GM19372 (cell line): Measurements from ENCODE around the gene PDGFRB.
A peak's percentile ranks its signal among the peaks of the same experiment; 100 is the strongest.

Experiments used
- ATAC-seq: cut with Tn5 transposase; IDR thresholded peaks from one replicate; pipeline ENCODE4 v1.9.1; 2021; ENCODE audit warnings: mild to moderate bottlenecking, low read depth, moderate library complexity; ENCODE audit not compliant: unreplicated experiment

The PDGFRB gene

DNA sequence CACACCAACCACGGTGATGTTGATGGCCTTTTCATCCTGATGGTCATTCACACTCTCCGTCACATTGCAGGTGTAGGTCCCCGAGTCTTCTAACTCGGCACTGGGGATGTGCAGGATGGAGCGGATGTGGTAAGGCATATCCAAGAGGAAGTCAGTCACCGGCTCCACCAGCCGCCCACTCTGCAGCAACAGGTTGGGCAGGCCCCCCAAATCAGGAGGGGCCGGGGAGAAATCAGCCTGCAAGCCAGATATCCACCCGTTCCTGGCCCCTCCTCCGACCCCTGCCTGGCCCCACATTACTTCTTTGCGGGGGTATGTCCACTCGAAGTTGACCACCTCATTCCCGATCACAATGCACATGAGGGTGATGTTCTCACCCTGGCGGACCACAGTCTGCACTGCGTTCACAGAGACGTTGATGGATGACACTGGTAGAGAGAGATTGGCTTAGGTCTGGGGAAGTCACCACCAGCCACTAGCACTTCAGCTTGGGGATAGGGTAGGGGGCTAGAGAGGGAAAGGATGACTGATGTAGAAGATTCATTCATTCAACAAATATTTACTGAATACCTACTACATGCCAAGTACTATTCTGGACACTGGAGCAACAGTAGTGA, 22.0 kb downstream of the PDGFRB start:
- ATAC-seq = no peak

DNA sequence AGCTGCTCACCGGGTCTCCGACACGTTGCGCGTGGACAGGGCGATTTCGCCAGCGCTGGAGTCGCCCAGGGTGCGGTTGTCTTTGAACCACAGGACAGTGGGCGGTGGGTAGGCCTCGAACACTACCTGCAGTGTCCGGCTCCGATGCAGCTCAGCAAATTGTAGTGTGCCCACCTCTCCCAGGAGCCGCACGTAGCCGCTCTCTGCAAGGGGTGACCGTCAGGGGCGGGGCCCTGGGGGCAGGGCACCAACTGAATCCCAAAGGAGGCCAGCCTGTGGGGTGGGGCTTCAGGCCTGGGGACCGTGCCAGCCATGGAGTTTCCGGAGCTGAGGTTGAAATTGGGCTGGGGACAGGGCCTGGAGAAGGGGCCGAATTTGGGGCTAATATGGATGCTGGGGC, 22.9 kb downstream of the PDGFRB start:
- ATAC-seq = no peak

DNA sequence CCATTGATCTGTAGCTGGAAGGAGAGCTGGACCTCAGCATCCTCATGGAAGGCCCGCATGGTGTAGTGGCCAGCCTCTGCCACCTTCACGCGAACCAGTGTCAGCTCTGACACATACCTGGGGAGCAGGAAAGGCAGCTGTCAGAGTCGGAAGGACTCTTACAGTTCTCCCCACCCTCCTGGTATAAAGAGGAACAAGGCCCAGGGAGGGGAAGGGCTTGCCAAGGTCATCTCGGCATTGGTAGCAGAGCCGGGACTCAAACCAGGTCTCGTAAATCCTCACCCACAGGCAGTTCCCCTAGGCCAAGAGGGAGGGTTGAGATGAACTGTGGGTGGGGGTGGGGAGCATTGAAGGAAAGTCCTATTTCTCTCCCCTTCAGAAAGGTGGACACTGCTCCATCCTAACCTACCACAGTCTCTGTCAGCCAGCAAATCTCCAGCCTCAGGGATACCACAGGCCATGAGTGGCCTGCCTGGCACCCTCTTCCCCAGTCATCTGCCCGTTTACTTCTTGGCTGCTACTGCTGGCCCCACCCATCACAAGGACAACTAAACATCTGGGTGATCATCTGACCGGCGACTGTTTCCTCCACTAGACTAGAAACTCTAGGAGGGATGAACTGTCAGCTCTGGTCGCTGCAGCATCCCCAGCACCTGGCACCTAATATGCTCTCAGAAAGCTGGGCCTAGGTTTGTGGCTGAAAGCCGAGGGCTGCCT, 23.5 kb downstream of the PDGFRB start:
- ATAC-seq = no peak

DNA sequence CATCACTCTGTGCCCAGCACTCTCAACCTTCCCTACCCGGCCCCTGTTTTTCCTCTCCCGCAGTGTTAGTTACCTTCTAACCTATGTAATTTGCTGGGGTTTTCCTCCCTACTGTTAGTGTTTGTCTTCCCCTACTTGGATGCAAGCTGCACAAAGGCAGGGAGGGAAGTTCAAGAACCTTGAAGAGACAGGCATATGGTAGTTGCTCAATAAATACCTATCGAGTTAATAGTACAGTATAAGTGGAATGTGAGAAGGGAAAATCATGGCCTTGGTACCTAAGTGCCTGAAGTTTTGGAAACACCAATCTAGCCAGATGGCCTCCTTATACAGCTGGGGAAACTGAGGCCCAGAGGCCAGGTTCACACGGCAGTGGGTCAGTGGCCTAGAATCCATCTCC, 24.2 kb downstream of the PDGFRB start:
- ATAC-seq = no peak

DNA sequence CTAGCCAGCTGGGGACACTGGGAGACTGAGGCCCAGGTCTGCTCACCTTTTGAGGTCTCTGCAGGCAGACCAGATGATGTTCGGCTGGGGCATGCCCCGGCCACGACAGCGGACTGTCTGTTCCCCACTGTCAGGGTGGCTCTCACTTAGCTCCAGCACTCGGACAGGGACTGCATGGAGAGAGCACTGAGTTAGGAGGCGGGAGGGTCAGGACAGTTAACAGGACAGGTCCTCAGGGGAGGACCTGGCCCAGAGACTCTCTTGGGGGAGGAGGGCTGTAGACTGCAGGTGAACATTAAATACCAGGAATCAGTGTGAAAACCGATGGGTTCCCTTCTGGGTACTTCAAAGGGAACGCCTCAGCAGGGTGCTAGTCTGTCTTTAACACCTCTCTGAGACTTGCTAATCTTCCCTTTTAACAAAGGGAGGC, 25.1 kb downstream of the PDGFRB start:
- ATAC-seq = no peak

DNA sequence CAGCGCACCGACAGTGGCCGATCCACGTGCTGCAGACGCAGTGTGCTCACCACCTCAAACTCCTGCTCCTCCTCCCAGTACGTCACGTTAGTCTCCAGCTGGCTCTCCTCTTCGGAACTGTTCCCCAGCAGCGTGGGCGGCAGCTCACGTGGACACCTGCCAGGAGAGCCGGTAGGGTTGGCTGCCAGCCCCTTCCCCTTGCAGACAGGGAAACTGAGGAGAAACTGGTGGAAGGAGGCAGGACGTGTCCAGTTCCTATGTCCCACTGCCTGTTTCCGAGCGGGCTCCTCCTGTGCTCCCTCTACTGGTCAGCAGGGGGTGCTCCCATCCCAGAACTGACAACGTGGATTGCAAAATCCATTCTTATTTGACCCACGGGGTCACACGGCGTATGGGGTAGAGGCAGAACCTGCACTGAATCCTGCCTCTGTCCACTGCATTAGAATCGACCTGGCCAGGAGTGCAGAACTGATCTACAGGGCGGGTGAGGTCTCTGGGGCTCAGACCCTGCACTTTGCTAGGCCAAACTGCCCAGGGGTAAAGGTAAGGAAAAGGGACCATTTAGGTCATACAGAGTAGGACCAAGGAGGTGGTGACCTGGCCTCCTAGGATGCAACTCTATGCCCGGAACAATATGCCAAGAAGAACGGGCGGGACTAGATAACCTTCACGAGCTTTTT, 25.7 kb downstream of the PDGFRB start:
- no peak for ATAC-seq

DNA sequence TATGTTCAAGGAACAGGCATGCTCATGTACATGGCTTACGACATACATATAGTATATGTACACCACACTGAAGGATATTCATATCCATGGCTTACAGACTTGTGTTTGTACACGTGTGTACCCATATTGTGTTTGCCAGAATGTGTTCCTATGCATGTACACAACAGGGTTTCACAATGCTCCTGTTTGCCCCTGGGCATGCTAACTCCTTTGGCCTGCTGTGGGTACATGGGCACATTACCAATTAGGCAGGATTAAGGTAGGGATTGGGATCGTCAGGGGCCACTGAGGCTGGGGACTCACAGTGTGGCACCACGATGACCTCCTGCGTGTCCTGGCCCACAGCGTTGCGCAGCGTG, 26.2 kb downstream of the PDGFRB start:
- no peak for ATAC-seq

DNA sequence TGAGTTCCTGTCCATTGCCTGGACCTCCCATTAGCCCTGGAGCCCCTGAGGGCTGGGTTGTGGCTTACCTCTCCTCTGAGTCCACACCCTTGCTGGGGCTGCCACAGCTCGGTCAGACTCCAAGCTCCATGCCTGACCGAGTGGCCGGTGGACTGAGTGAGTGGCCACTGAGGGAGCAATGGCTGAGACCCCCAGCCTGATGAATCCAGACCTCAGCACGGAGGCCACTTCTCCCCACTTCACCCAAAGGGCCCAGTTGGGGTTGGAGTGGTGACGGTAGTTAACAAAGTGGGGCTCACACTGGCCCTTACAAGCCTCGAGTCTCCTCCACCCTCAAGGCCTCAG, 28.8 kb downstream of the PDGFRB start:
- ATAC-seq = no peak

DNA sequence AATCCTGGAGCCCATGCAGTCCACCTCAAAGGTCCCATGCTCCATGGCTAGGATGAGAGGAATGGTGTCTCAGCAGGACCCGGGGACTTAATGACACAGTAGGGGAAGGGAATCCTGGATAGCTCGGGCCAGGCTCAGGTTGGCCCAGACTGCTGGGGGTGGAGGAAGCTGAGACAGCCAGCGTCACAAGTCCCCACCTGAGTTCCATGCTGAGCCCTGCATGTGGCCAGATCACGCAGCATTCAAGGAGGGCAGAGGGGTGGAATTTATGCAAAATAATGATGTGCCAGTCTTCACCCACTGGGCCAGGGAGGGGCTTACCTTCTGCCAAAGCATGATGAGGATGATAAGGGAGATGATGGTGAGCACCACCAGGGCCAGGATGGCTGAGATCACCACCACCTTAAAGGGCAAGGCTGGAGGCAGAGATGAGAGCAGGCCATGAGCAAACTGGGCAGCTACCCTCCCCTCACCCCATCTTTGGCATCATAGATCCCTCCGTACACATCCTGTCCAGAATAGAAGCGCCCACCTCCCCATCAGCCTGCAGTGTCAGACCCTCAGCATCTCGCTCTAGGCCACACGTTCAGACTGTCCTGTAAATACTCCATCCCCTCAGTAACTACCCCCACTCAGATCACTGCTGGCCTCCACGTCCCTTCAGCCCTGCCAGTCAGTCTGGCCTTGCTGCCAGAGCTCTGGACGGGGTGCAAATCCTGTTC, 29.3 kb downstream of the PDGFRB start:
- no peak for ATAC-seq

DNA sequence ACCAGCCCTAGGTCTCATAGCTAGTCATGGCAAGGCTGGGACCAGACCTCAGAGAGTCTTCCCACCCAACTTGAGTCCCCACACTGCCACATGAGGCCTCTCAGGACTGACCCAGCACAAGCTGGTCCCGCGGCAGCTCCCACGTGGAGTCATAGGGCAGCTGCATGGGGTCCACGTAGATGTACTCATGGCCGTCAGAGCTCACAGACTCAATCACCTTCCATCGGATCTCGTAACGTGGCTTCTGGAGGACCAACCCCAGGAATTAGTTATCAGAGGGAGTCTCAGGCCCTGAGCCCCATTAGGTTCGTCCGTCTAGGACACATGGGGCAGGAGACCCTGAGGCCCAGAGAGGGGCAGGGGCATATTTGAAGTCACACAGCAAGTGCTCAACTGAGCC, 30.3 kb downstream of the PDGFRB start:
- no peak for ATAC-seq

DNA sequence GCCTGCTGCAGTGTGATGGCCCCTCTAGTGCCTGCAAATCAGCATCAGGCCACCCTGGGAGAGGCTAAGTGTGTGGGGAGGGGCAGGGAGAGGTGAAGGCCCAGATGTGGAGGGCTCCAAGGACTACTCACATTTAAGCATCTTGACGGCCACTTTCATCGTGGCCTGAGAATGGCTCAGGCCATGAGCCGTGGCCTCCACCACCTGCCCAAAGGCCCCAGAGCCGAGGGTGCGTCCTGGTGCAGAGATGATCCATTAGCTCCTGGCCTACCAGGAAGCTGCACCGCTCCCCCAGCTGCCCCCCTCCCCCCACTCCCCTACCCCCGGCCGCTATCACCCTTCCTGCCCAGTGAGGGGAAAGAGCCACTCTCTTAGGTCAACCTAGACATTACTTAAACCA, 31.0 kb downstream of the PDGFRB start:
- ATAC-seq = no peak

DNA sequence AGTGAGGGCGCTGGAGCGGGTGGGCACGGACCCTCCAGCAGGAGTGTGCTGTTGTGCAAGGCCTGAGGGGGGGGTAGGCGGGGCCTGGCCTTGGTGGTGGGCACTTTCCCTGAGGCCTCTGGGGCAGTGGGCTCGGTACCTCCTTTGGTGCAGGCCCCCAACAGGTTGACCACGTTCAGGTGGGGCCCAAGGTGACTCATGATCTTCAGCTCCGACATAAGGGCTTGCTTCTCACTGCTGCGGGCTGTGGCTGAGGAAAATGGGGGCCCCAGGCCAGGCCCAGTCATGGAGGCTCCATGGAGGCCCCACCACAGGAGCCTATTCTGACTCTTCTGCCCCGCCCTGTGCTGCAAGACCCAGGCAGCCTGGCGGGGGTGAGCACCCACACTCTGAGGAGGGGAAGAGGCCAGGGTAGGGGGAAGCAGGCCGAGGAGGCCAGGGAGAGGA, 31.5 kb downstream of the PDGFRB start:
- ATAC-seq = no peak

DNA sequence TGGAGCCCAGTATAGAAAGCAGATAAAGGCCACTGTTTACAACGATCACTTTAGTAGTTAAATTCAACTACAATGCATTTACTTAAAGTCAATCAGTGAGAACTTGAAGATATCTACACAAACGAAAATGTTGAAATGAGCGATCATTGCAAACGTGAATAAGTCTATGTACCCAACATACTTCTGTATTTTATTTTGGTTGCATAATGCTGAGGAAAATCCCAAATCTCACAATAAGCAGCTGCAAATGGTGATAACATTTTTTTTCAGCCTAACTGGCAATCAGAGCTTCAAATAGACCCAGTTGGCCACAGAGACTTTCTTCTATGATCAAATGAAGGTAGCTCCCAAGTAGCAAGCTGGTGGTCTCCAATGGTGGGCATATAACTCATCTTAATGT, 32.1 kb downstream of the PDGFRB start:
- ATAC-seq = no peak

DNA sequence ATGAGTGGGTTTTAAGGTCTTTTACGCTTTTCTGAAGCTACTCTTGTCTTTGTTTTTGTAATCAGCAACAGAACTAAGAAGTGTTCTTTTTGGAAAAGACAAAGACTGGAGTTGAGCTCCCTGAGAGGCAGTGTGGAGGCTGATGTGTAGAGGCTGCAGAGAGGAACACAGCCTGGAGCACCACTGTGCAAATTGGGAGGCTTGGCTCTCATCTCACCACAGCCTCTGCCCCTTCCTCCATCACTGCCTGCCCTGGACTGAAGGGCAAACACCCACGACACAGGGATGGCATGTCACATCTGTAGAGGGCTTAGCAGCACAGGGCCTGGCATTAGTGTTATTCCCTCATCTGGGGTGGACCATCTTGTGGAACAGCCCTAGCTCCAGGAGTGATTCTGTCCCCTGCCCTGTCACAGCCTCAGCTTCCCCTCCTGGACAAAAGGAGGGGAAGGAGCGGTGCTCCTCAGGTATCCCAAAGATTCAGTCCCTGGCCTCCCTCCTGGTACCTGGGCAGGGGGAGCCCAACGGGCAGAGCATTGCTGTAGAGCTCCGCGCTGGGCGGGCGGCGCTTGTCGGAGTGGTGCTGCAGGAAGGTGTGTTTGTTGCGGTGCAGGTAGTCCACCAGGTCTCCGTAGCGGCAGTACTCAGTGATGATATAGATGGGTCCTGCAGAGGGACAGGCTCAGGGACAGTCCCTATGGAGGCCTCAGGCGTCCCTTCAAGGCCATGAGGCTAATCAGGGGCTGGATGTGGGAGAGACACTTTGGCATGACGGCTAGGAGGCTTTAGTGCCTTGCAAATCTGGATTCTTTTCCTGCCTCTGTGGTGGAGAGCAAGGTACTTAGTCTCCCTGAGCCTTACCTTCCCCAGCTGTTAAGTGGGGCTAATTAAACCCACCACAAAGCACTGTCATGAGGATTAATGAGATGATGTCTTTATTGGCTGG, 32.8 kb downstream of the PDGFRB start:
- no peak for ATAC-seq

DNA sequence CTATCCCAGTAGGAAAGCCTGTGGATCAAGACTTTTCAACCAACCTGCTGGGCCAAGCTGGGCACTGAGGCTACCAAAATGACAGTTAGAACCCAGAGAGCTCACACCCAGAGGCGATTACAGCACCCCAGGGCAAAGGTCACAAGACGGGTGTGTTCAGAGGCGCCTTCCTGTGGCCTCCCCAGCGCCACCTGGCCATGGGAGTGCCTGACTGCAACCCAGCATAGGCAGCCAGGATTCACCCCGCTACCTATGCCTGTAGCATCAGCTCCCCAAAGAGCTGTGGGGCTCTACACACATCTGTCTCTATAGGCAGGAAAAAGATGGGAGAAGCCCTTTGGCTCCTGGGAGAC, 33.5 kb downstream of the PDGFRB start:
- peak; percentile 73 for ATAC-seq

DNA sequence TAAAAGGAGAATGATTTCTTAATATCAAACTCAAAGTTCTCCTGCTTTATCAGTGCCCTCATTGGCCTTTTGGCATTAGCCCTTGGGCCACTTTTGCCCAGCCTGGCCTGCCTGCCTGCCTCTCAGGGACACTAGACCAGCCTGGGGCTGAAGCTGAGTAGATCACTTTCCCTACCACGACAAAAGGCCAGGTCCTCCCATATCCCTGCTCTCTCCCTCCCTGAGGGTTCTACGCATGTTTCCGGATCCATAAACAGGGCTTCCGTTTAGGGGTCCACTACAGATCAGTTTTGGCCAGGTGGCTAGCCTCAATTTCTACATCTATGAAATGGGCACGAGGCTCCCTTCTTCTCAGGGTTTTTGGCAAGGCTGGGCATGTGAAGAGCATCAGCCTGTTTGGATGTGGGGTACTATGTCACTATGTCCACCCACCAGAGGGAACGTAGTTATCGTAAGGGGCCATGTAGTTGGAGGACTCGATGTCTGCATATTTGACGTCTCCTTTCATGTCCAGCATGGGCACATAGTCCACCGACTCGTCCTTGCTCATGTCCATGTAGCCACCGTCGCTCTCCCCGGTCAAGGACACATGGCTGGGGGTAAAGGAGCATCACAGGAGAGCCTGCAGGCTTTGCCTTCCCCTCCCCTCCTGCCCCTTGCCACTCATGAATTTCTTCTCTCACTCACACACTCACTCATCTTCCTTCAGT, 34.0 kb downstream of the PDGFRB start:
- ATAC-seq = no peak

DNA sequence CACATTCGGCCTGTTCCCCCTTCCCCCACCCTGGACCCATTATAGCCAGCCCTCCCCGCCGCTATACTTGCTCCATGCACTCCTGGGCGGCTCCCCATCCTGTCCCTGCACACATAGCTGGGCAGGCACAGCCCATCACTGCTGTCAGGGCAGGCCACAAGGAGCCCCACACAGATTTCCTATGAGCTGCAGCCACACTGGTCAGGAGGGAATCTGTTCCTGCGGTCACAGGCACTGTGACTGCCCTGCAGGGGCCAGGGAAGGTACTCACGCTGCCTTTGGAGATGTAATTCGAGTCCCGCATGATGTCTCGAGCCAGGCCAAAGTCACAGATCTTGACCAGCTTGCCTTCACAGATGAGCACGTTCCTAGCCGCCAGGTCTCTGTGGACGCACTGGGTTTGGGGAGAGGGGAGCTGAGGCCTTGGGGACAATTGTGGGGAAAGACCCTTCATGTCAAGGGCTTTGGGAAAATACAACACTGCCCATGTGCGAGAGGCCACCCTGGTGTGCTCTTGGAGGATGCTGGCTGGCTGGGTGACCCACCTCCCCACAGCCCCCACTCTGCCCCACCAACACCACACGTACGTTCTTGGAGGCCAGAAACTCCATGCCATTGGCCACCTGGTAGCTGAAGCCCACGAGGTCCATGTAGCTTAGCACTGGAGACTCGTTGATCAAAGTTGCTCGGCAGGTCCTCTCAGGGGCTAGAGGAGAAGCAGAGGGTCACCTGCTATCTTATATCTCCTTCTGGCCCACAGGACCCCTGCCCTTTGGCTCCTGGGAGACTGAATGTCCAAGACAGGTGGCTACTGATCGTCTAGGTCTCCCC, 34.8 kb downstream of the PDGFRB start:
- no peak for ATAC-seq

DNA sequence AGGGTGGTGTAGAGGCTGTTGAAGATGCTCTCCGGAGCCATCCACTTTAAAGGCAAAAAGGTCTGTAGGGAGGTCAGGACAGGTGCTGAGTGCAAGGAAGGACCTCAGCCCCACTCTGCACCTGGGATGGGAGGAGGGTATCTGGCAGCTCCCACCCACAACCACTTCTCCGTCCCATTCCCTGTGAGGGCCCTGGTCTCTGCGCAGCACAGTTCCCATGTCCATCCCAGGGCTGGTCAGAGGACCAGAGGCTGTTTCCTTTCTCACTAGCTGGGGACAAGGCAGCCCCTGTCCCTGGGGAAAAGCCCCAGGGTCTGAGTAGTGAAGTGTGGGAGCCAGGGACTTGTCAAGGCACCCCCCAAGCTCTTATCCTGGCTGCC, 35.6 kb downstream of the PDGFRB start:
- ATAC-seq = no peak
